Type B pancreatic cell (in vitro differentiated cells): Measurements from ENCODE around the gene CDCP1. TPM values are rescaled to one million over a fixed set of nuclear protein-coding genes. Genes with fewer than 3 reads are reported as not detected.
"Not testable (repeated sequence)": the region's sequence is repeated elsewhere in the genome, so short reads cannot be mapped to it uniquely, and the experiment has no call there.

Experiments
- DNase-seq: peaks from one replicate; pipeline ENCODE4 v3.0.0; 2021; ENCODE audit warnings: mixed read lengths; ENCODE audit not compliant: unreplicated experiment; ENCODE audit errors: extremely low spot score
- H3K27ac Mint-ChIP-seq: 2 replicates; pipeline ENCODE4 v1.8.0; 2021; ENCODE audit warnings: mild to moderate bottlenecking, mixed read lengths
- H3K27me3 Mint-ChIP-seq: 2 replicates; pipeline ENCODE4 v1.8.0; 2021; ENCODE audit warnings: mixed read lengths
- H3K36me3 Mint-ChIP-seq: 2 replicates; pipeline ENCODE4 v1.8.0; 2021; ENCODE audit warnings: mixed read lengths
- H3K4me1 Mint-ChIP-seq: one replicate; pipeline ENCODE4 v1.8.0; 2021; ENCODE audit warnings: mixed read lengths; ENCODE audit not compliant: unreplicated experiment
- H3K4me3 Mint-ChIP-seq: 2 replicates; pipeline ENCODE4 v1.8.0; 2021; ENCODE audit warnings: mild to moderate bottlenecking, mixed read lengths
- H3K9me3 Mint-ChIP-seq: 2 replicates; pipeline ENCODE4 v1.8.0; 2021; ENCODE audit warnings: mixed read lengths
- CTCF ChIP-seq: fragments of 200-600 bp; sonication (generic); conservative IDR thresholded peaks from 2 replicates; pipeline ENCODE4 v1.5.0; 2021; ENCODE audit warnings: antibody characterized with exemption, mild to moderate bottlenecking
- total RNA-seq: library from RNA; stranded (reverse); gene quantifications from 2 replicates; pipeline ENCODE4 v1.2.1, GENCODE V29; 2021; ENCODE audit warnings: low replicate concordance

CDCP1 gene
- total RNA-seq, 1 donor from 2014 or later = 26.3 TPM

GRCh38 chr3:45152307-45152706, 6.1 kb upstream of the CDCP1 start:
- H3K27ac Mint-ChIP-seq = no peak overlapping the region
- DNase-seq = no peak
- H3K27me3 Mint-ChIP-seq = peaks cover 21% of the 10 kb centered on the region
- no peaks in the 10 kb centered on the region for H3K36me3 Mint-ChIP-seq
- no peaks in the 10 kb centered on the region for H3K9me3 Mint-ChIP-seq
- no peaks in the 10 kb centered on the region for H3K4me1 Mint-ChIP-seq
- no peak for TF ChIP-seq CTCF
- no peak overlapping the region for H3K4me3 Mint-ChIP-seq

GRCh38 chr3:45151100-45151499, 4.9 kb upstream of the CDCP1 start:
- Mint-ChIP-seq H3K9me3 (no peaks in the 10 kb centered on the region), H3K27ac (no peak overlapping the region), H3K27me3 (peaks cover 33% of the 10 kb centered on the region), H3K4me3 (no peak overlapping the region), H3K36me3 (no peaks in the 10 kb centered on the region), H3K4me1 (no peaks in the 10 kb centered on the region)
- DNase-seq = no peak
- no peak for TF ChIP-seq CTCF

- DNase-seq = no peak
- Mint-ChIP-seq H3K27me3 (peaks cover 49% of the 10 kb centered on the region), H3K4me3 (no peak overlapping the region), H3K36me3 (no peaks in the 10 kb centered on the region), H3K9me3 (no peaks in the 10 kb centered on the region), H3K4me1 (peaks cover 4% of the 10 kb centered on the region), H3K27ac (no peak overlapping the region)
- TF ChIP-seq CTCF = no peak
Observed at GRCh38 chr3:45148921-45149320, 2.7 kb upstream of the CDCP1 start.

GRCh38 chr3:45145223-45145622, 955 bp downstream of the CDCP1 start:
- peak overlapping the region; percentile 96 for H3K4me3 Mint-ChIP-seq
- TF ChIP-seq CTCF = no peak
- peaks cover 60% of the 10 kb centered on the region for H3K27me3 Mint-ChIP-seq
- H3K9me3 Mint-ChIP-seq = no peaks in the 10 kb centered on the region
- H3K36me3 Mint-ChIP-seq = peaks cover 3% of the 10 kb centered on the region
- no peak for DNase-seq
- H3K4me1 Mint-ChIP-seq = peaks cover 12% of the 10 kb centered on the region
- H3K27ac Mint-ChIP-seq = peak overlapping the region; percentile 82

- no peak for DNase-seq
- H3K27ac Mint-ChIP-seq = peak overlapping the region; percentile 67
Observed at GRCh38 chr3:45143673-45144671, 2.2 kb downstream of the CDCP1 start.

GRCh38 chr3:45140770-45141155, 5.4 kb downstream of the CDCP1 start:
- Mint-ChIP-seq H3K27ac (peak overlapping the region; percentile 95), H3K4me1 (peaks cover 42% of the 10 kb centered on the region), H3K27me3 (peaks cover 27% of the 10 kb centered on the region)
- not testable (repeated sequence) for H3K36me3 Mint-ChIP-seq, H3K9me3 Mint-ChIP-seq, DNase-seq, H3K4me3 Mint-ChIP-seq

More at GRCh38 chr3:45143673-45144671, 2.2 kb downstream of the CDCP1 start:
- peak overlapping the region; percentile 77 for H3K4me3 Mint-ChIP-seq
- H3K27me3 Mint-ChIP-seq = peaks cover 56% of the 10 kb centered on the region
- H3K4me1 Mint-ChIP-seq = peaks cover 21% of the 10 kb centered on the region
- H3K9me3 Mint-ChIP-seq = no peaks in the 10 kb centered on the region
- peaks cover 3% of the 10 kb centered on the region for H3K36me3 Mint-ChIP-seq
- no peak for TF ChIP-seq CTCF
